Astrocyte of the cerebellum (primary cell): Measurements from ENCODE around the gene HSD17B8.

Experiments used
- DNase-seq: peaks from one replicate; pipeline ENCODE4 v3.0.0-alpha.2; 2011; ENCODE audit warnings: low read depth
- H3K4me3 ChIP-seq: 2 replicates; pipeline ENCODE4 v1.5.1; 2011; ENCODE audit warnings: mild to moderate bottlenecking, low read depth, low read length, moderate library complexity
- CTCF ChIP-seq: IDR thresholded peaks from 2 replicates; pipeline ENCODE4 v1.5.1; 2012; ENCODE audit warnings: low read length, low read depth, moderate library complexity, mild to moderate bottlenecking; ENCODE audit errors: missing control alignments
- in situ Hi-C: cut with HindIII; loops from 2 replicates; pipeline ENCODE4 v1.10.0; 2017; ENCODE audit warnings: low sequenced_read_pairs

HSD17B8 gene

GRCh38 chr6:33195304-33196165, 8.9 kb upstream of the HSD17B8 start:
- no peak for DNase-seq
- TF ChIP-seq CTCF = no peak
- in situ Hi-C loops = no loop called here
- H3K4me3 ChIP-seq = no peak overlapping the region

- H3K4me3 ChIP-seq = no peak overlapping the region
- no peak for DNase-seq
- in situ Hi-C loops = no loop called here
- peak; percentile 80 for TF ChIP-seq CTCF
Measured at GRCh38 chr6:33197431-33198048, 6.9 kb upstream of the HSD17B8 start.

DNA sequence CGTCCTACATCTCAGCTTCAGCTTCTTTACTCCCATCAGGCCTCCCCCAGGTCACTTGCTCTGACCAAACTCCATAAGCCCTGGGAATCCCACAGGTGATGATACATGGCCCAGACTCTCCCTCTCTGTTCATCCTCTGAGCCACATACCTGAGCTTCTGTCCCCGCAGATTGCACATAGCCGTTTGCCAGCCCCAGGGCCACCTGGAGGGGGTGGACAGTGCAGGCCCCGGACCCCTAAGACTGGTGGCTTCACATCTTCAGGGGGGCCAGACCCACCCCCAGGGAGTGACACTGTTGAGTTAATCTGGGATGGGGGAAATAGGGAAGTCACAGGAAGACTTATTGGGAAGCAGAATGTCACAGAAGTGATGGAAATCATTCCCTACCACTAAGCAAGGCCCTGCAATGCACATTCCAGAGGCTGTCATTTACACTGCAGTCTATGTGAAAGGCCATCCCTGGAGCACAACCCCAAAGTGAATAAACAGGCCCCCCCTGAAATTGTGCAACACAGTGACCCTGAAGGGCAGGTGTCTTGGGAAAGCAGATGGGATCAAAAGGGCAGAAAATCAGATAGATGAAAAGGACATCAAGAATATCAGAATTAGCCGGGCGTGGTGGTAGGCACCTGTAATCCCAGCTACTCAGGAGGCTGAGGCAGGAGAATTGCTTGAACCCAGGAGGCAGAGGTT, 6.1 kb upstream of the HSD17B8 start:
- in situ Hi-C loops = no loop called here
- DNase-seq = no peak
- H3K4me3 ChIP-seq = peak overlapping the region; percentile 79

DNA sequence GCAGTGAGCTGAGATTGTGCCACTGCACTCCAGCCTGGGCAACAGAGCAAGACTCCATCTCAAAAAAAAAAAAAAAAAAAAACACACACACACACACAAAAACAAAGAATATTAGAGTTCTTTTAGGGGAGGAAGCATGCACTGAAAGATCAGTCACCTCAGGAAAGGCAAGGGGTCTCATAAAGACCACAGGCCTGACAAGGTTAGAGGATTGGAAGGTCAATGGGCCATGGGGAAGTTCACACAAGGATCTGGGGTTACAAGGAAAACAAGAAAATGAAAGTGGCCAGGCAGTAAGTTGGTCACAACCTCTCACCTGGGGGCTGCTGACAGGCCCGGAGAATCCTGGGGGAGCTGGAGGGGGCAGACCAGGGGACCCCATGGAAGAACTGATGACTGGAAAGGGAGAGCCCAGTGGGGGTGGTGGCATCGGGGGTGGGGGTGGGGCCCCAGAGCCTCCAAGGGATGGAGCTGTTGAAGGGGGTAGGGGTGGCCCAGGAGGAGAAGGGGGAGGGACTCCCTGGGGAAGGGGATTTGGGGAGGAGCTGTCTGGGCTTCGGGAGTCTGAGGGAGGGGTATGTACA, 5.5 kb upstream of the HSD17B8 start:
- DNase-seq = no peak
- peak overlapping the region; percentile 79 for H3K4me3 ChIP-seq
- no peak for TF ChIP-seq CTCF
- in situ Hi-C loops = no loop called here

More for the DNA sequence above, 6.1 kb upstream of the HSD17B8 start:
- TF ChIP-seq CTCF = no peak

GRCh38 chr6:33199687-33200218, 4.7 kb upstream of the HSD17B8 start:
- DNase-seq = no peak
- H3K4me3 ChIP-seq = peak overlapping the region; percentile 79
- TF ChIP-seq CTCF = no peak
- in situ Hi-C loops = no loop called here
